Glutamatergic neuron (in vitro differentiated cells): ENCODE data around the gene CCDC85B. TPM values are rescaled to one million over a fixed set of nuclear protein-coding genes. Genes with fewer than 3 reads are reported as not detected.
A peak's percentile ranks its signal among the peaks of the same experiment; 100 is the strongest.

ENCODE experiments used
- DNase-seq: peaks from one replicate; pipeline ENCODE4 v3.0.0; 2022
- H3K27ac Mint-ChIP-seq: one replicate; pipeline ENCODE4 v1.8.0; 2020; ENCODE audit warnings: mild to moderate bottlenecking, mixed read lengths, inconsistent platforms; ENCODE audit not compliant: unreplicated experiment
- H3K27me3 Mint-ChIP-seq: one replicate; pipeline ENCODE4 v1.8.0; 2020; ENCODE audit warnings: mild to moderate bottlenecking, moderate library complexity, mixed read lengths, inconsistent platforms; ENCODE audit not compliant: unreplicated experiment
- H3K36me3 Mint-ChIP-seq: one replicate; pipeline ENCODE4 v1.8.0; 2020; ENCODE audit warnings: mild to moderate bottlenecking, mixed read lengths, inconsistent platforms; ENCODE audit not compliant: unreplicated experiment
- H3K4me1 Mint-ChIP-seq: one replicate; pipeline ENCODE4 v1.8.0; 2020; ENCODE audit warnings: mild to moderate bottlenecking, low read depth, mixed read lengths, inconsistent platforms; ENCODE audit not compliant: unreplicated experiment
- H3K4me3 Mint-ChIP-seq: one replicate; pipeline ENCODE4 v1.8.0; 2020; ENCODE audit warnings: mild to moderate bottlenecking, mixed read lengths, inconsistent platforms; ENCODE audit not compliant: unreplicated experiment
- H3K9me3 Mint-ChIP-seq: one replicate; pipeline ENCODE4 v1.8.0; 2020; ENCODE audit warnings: mild to moderate bottlenecking, moderate library complexity, mixed read lengths, inconsistent platforms; ENCODE audit not compliant: unreplicated experiment
- CTCF ChIP-seq: fragments of 200-600 bp; sonication (generic); IDR thresholded peaks from one replicate; pipeline ENCODE4 v1.5.0; 2021; ENCODE audit not compliant: partially characterized antibody, unreplicated experiment
- total RNA-seq: library from RNA; stranded (reverse); fragmentation: NEBNext Ultra II Directional; extraction: Animal tissue kit (Norgen Biotek cat#: 25700); gene quantifications from one replicate; pipeline ENCODE4 v1.2.1, GENCODE V29; 2021; ENCODE audit not compliant: unreplicated experiment

The CCDC85B gene
- total RNA-seq, 1 donor from 2014 or later, result 23.6 TPM

- no peak for TF ChIP-seq CTCF
- Mint-ChIP-seq H3K36me3 (no peaks in the 10 kb centered on the region), H3K4me1 (peaks cover 11% of the 10 kb centered on the region), H3K4me3 (no peak overlapping the region), H3K27me3 (peaks cover 4% of the 10 kb centered on the region), H3K27ac (no peak overlapping the region), H3K9me3 (peaks cover 13% of the 10 kb centered on the region)
- no peak for DNase-seq
Measured at GRCh38 chr11:65882120-65883057, 8.1 kb upstream of the CCDC85B start.

GRCh38 chr11:65883058-65883761, 7.3 kb upstream of the CCDC85B start:
- no peak for DNase-seq
- Mint-ChIP-seq H3K27me3 (peaks cover 7% of the 10 kb centered on the region), H3K27ac (no peak overlapping the region), H3K4me1 (peaks cover 11% of the 10 kb centered on the region), H3K9me3 (peaks cover 13% of the 10 kb centered on the region), H3K4me3 (no peak overlapping the region), H3K36me3 (no peaks in the 10 kb centered on the region)
- TF ChIP-seq CTCF, result no peak

- H3K27me3 Mint-ChIP-seq, result peaks cover 11% of the 10 kb centered on the region
- no peak for DNase-seq
- H3K36me3 Mint-ChIP-seq, result no peaks in the 10 kb centered on the region
- peaks cover 15% of the 10 kb centered on the region for H3K4me1 Mint-ChIP-seq
- peaks cover 17% of the 10 kb centered on the region for H3K9me3 Mint-ChIP-seq
- H3K4me3 Mint-ChIP-seq, result peak overlapping the region; percentile 76
- TF ChIP-seq CTCF, result no peak
- H3K27ac Mint-ChIP-seq, result peak overlapping the region; percentile 95
Measured at GRCh38 chr11:65883786-65884715, 6.4 kb upstream of the CCDC85B start.

- H3K36me3 Mint-ChIP-seq, result no peaks in the 10 kb centered on the region
- peaks cover 12% of the 10 kb centered on the region for H3K27me3 Mint-ChIP-seq
- peak; percentile 88 for DNase-seq
- peak; percentile 97 for TF ChIP-seq CTCF
- peaks cover 22% of the 10 kb centered on the region for H3K9me3 Mint-ChIP-seq
- H3K4me1 Mint-ChIP-seq, result peaks cover 20% of the 10 kb centered on the region
- H3K27ac Mint-ChIP-seq, result peak overlapping the region; percentile 95
- H3K4me3 Mint-ChIP-seq, result peak overlapping the region; percentile 76
Measured at GRCh38 chr11:65884716-65885092, 5.8 kb upstream of the CCDC85B start.
